Suprapubic skin (tissue), 4 donors: ENCODE results near the gene DGLUCY.

Experiments
- CTCF ChIP-seq, 2 donors: fragments of 200-600 bp in 1 of 2; fragments of 450-650 bp in 1 of 2; sonication (generic) in 1 of 2; IDR thresholded peaks; one replicate each; pipeline ENCODE4 v1.5.1; 2016 to 2019; ENCODE audit warnings: antibody characterized with exemption in 2 of 2, mild to moderate bottlenecking in 1 of 2, moderate library complexity in 1 of 2
- EP300 ChIP-seq: sonication (generic); formaldehyde crosslinking; IDR thresholded peaks from one replicate; pipeline ENCODE4 v1.6.1; 2017; ENCODE audit warnings: antibody characterized with exemption
- POLR2AphosphoS5 ChIP-seq, 3 donors: sonication (generic); formaldehyde crosslinking; IDR thresholded peaks; one replicate each; pipeline ENCODE4 v1.6.1; 2017; ENCODE audit warnings: antibody characterized with exemption in 3 of 3

- TF ChIP-seq POLR2AphosphoS5 (IDR thresholded peaks at IDR 0.05) (no peak), CTCF (IDR thresholded peaks at IDR 0.05) (no peak), EP300 (no peak)
Measured at GRCh38 chr14:91144425-91145145, 30.7 kb downstream of the DGLUCY start.
